ENCODE results near the gene PCDHGA5.
A peak's percentile ranks its signal among the peaks of the same experiment; 100 is the strongest.

The PCDHGA5 gene

GRCh38 chr5:141320225-141321169 lies 43.5 kb upstream of the PCDHGA5 start, which contains the start of gene TAF7:
TSS of gene TAF7 (minus strand) at chr5:141320784. CDS start at chr5:141320044, 740 bp downstream.
- Histone ChIP-seq H3K23ac (ENCODE audit: low read length) (no peak within 1 kb of the TSS), H3K14ac (ENCODE audit: low read length) (peak within 1 kb of the TSS; percentile 83), H2AFZ (ENCODE audit: insufficient read depth, low read length, poor library complexity) (peak within 1 kb of the TSS; percentile 57), H3K4me3 (ENCODE audit: low read depth, low read length) (peak within 1 kb of the TSS; percentile 84), H3K9ac (ENCODE audit: low read length) (peak within 1 kb of the TSS; percentile 84), H3K4ac (ENCODE audit: low read depth, low read length) (peak within 1 kb of the TSS; percentile 77), H2AK5ac (ENCODE audit: low read length) (peak within 1 kb of the TSS; percentile 32), H3K4me1 (ENCODE audit: control insufficient read depth in 1 of 2, insufficient read depth in 2 of 2, low read length in 2 of 2) (peaks cover 2 to 5% of the 10 kb centered on the region in 2 experiments), H2BK5ac (ENCODE audit: low read depth, low read length, poor library complexity) (peak within 1 kb of the TSS; percentile 82), H3K79me1 (ENCODE audit: low read length) (peaks cover 6% of the 10 kb centered on the region), H3K36me3 (ENCODE audit: control insufficient read depth in 1 of 2, insufficient read depth in 2 of 2, low read length in 2 of 2) (peaks cover 5 to 9% of the 10 kb centered on the region in 2 experiments), H3K18ac (ENCODE audit: low read length) (peak within 1 kb of the TSS; percentile 85), H2BK12ac (ENCODE audit: low read length) (no peak within 1 kb of the TSS), H4K91ac (ENCODE audit: low read depth, low read length) (peak within 1 kb of the TSS; percentile 81), H4K8ac (ENCODE audit: low read depth, low read length) (peak within 1 kb of the TSS; percentile 97), H4K12ac (ENCODE audit: low read depth, low read length) (peak within 1 kb of the TSS; percentile 91), H3K9me3 (ENCODE audit: insufficient read depth, low read depth, low read length) (peaks cover 3% of the 10 kb centered on the region), H3K79me2 (ENCODE audit: control insufficient read depth, insufficient read depth, low read length, poor library complexity) (peaks cover 4% of the 10 kb centered on the region), H3K27ac (ENCODE audit: low read depth, low read length) (peak within 1 kb of the TSS; percentile 88), H3K4me2 (ENCODE audit: low read length) (peak within 1 kb of the TSS; percentile 86), H2BK120ac (ENCODE audit: insufficient read depth, low read length, poor library complexity) (peak within 1 kb of the TSS; percentile 49), H3K27me3 (ENCODE audit: insufficient read depth, low read length) (no peaks in the 10 kb centered on the region)
- DNase-seq, result peak; percentile 94 to 100
- no CpG with 5 or more reads among the region's 67 CpGs for WGBS (ENCODE audit: extremely low coverage, insufficient coverage, insufficient read length)

GRCh38 chr5:141322261-141322660 lies 41.7 kb upstream of the PCDHGA5 start:
- no peak overlapping the region for H2AK5ac ChIP-seq (ENCODE audit: low read length)
- whole genome bisulfite sequencing (ENCODE audit: extremely low coverage, insufficient coverage, insufficient read length), result no CpG with 5 or more reads among the region's 3 CpGs
- H3K36me3 ChIP-seq (ENCODE audit: control insufficient read depth in 1 of 2, insufficient read depth in 2 of 2, low read length in 2 of 2), result peaks cover 2 to 9% of the 10 kb centered on the region in 2 experiments
- H4K91ac ChIP-seq (ENCODE audit: low read depth, low read length), result no peak overlapping the region
- peaks cover 4% of the 10 kb centered on the region for H3K79me2 ChIP-seq (ENCODE audit: control insufficient read depth, insufficient read depth, low read length, poor library complexity)
- H3K79me1 ChIP-seq (ENCODE audit: low read length), result peaks cover 6% of the 10 kb centered on the region
- peaks cover 2 to 5% of the 10 kb centered on the region in 2 experiments for H3K4me1 ChIP-seq (ENCODE audit: control insufficient read depth in 1 of 2, insufficient read depth in 2 of 2, low read length in 2 of 2)
- no peak overlapping the region for H3K27ac ChIP-seq (ENCODE audit: low read depth, low read length)
- no peak overlapping the region for H4K8ac ChIP-seq (ENCODE audit: low read depth, low read length)
- H2BK5ac ChIP-seq (ENCODE audit: low read depth, low read length, poor library complexity), result no peak overlapping the region
- H4K12ac ChIP-seq (ENCODE audit: low read depth, low read length), result no peak overlapping the region
- H3K18ac ChIP-seq (ENCODE audit: low read length), result no peak overlapping the region
- H3K14ac ChIP-seq (ENCODE audit: low read length), result no peak overlapping the region
- no peak overlapping the region for H3K23ac ChIP-seq (ENCODE audit: low read length)
- no peak overlapping the region for H2BK12ac ChIP-seq (ENCODE audit: low read length)
- no peak overlapping the region for H3K4me2 ChIP-seq (ENCODE audit: low read length)
- H3K9ac ChIP-seq (ENCODE audit: low read length), result no peak overlapping the region
- H2AFZ ChIP-seq (ENCODE audit: insufficient read depth, low read length, poor library complexity), result no peak overlapping the region
- no peaks in the 10 kb centered on the region for H3K27me3 ChIP-seq (ENCODE audit: insufficient read depth, low read length)
- no peak overlapping the region for H3K4ac ChIP-seq (ENCODE audit: low read depth, low read length)
- no peak for DNase-seq
- no peak overlapping the region for H3K4me3 ChIP-seq (ENCODE audit: low read depth, low read length)
- H3K9me3 ChIP-seq (ENCODE audit: insufficient read depth, low read depth, low read length), result peaks cover 3% of the 10 kb centered on the region
- H2BK120ac ChIP-seq (ENCODE audit: insufficient read depth, low read length, poor library complexity), result no peak overlapping the region

- DNase-seq, result peak; percentile 37 to 46
- H2BK12ac ChIP-seq (ENCODE audit: low read length), result no peak overlapping the region
- no peak overlapping the region for H2AK5ac ChIP-seq (ENCODE audit: low read length)
- WGBS (ENCODE audit: extremely low coverage, insufficient coverage, insufficient read length), result no CpG with 5 or more reads among the region's 27 CpGs
- no peak overlapping the region for H4K91ac ChIP-seq (ENCODE audit: low read depth, low read length)
- H3K4ac ChIP-seq (ENCODE audit: low read depth, low read length), result no peak overlapping the region
- no peak overlapping the region for H3K9ac ChIP-seq (ENCODE audit: low read length)
- H4K8ac ChIP-seq (ENCODE audit: low read depth, low read length), result no peak overlapping the region
- H3K9me3 ChIP-seq (ENCODE audit: insufficient read depth, low read depth, low read length), result peaks cover 14% of the 10 kb centered on the region
- H3K79me1 ChIP-seq (ENCODE audit: low read length), result no peaks in the 10 kb centered on the region
- H3K27ac ChIP-seq (ENCODE audit: low read depth, low read length), result no peak overlapping the region
- H2BK5ac ChIP-seq (ENCODE audit: low read depth, low read length, poor library complexity), result no peak overlapping the region
- no peak overlapping the region for H2AFZ ChIP-seq (ENCODE audit: insufficient read depth, low read length, poor library complexity)
- peak overlapping the region; percentile 55 for H3K4me2 ChIP-seq (ENCODE audit: low read length)
- peaks cover 0 to under 1% of the 10 kb centered on the region in 2 experiments for H3K36me3 ChIP-seq (ENCODE audit: control insufficient read depth in 1 of 2, insufficient read depth in 2 of 2, low read length in 2 of 2)
- no peaks in the 10 kb centered on the region for H3K79me2 ChIP-seq (ENCODE audit: control insufficient read depth, insufficient read depth, low read length, poor library complexity)
- H3K27me3 ChIP-seq (ENCODE audit: insufficient read depth, low read length), result no peaks in the 10 kb centered on the region
- no peak overlapping the region for H3K14ac ChIP-seq (ENCODE audit: low read length)
- H4K12ac ChIP-seq (ENCODE audit: low read depth, low read length), result no peak overlapping the region
- no peak overlapping the region for H3K18ac ChIP-seq (ENCODE audit: low read length)
- peaks cover 0 to 1% of the 10 kb centered on the region in 2 experiments for H3K4me1 ChIP-seq (ENCODE audit: control insufficient read depth in 1 of 2, insufficient read depth in 2 of 2, low read length in 2 of 2)
- H2BK120ac ChIP-seq (ENCODE audit: insufficient read depth, low read length, poor library complexity), result no peak overlapping the region
- no peak overlapping the region for H3K23ac ChIP-seq (ENCODE audit: low read length)
- H3K4me3 ChIP-seq (ENCODE audit: low read depth, low read length), result no peak overlapping the region
These were observed 37.7 kb upstream of the PCDHGA5 start for GRCh38 chr5:141326088-141326854.

DNA sequence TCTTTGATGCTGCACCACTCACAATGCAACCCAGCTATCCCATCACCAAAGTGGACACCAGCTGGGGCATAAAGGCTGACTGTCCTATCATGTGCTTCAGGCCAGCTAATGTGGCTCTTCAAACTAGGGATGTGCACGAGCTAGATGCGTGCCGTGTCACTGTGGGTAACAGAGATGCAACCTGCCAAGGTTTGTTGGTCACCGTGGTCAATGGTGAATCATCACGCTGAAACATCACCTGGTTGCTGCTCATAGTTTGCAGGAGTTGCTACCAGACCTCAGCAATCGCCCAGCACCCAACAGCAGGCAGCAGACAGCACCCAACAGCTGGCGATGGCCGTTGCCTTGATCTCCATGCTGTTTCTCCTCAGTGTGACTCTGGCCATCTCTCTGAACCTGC lies 35.7 kb upstream of the PCDHGA5 start:
- Histone ChIP-seq H2BK120ac (ENCODE audit: insufficient read depth, low read length, poor library complexity) (no peak overlapping the region), H3K79me2 (ENCODE audit: control insufficient read depth, insufficient read depth, low read length, poor library complexity) (no peaks in the 10 kb centered on the region), H3K4me1 (ENCODE audit: control insufficient read depth in 1 of 2, insufficient read depth in 2 of 2, low read length in 2 of 2) (no peaks in the 10 kb centered on the region), H3K9me3 (ENCODE audit: insufficient read depth, low read depth, low read length) (peaks cover 23% of the 10 kb centered on the region), H3K79me1 (ENCODE audit: low read length) (no peaks in the 10 kb centered on the region), H2AK5ac (ENCODE audit: low read length) (no peak overlapping the region), H3K27me3 (ENCODE audit: insufficient read depth, low read length) (no peaks in the 10 kb centered on the region), H3K4me3 (ENCODE audit: low read depth, low read length) (no peak overlapping the region), H3K36me3 (ENCODE audit: control insufficient read depth in 1 of 2, insufficient read depth in 2 of 2, low read length in 2 of 2) (peaks cover 0 to 2% of the 10 kb centered on the region in 2 experiments), H3K4me2 (ENCODE audit: low read length) (no peak overlapping the region), H3K27ac (ENCODE audit: low read depth, low read length) (no peak overlapping the region), H3K9ac (ENCODE audit: low read length) (no peak overlapping the region), H3K4ac (ENCODE audit: low read depth, low read length) (no peak overlapping the region), H2AFZ (ENCODE audit: insufficient read depth, low read length, poor library complexity) (no peak overlapping the region), H3K18ac (ENCODE audit: low read length) (no peak overlapping the region), H2BK12ac (ENCODE audit: low read length) (no peak overlapping the region), H2BK5ac (ENCODE audit: low read depth, low read length, poor library complexity) (no peak overlapping the region), H4K8ac (ENCODE audit: low read depth, low read length) (no peak overlapping the region), H3K14ac (ENCODE audit: low read length) (no peak overlapping the region), H3K23ac (ENCODE audit: low read length) (no peak overlapping the region), H4K12ac (ENCODE audit: low read depth, low read length) (no peak overlapping the region), H4K91ac (ENCODE audit: low read depth, low read length) (no peak overlapping the region)
- WGBS (ENCODE audit: extremely low coverage, insufficient coverage, insufficient read length), result no CpG with 5 or more reads among the region's 8 CpGs
- no peak for DNase-seq

All from trophoblast cell (in vitro differentiated cells and primary cell).